GM13976 (cell line): ENCODE results near the gene MAIP1.

ENCODE experiments used
- DNase-seq: peaks from one replicate; pipeline ENCODE4 v3.0.0; 2012; ENCODE audit warnings: low spot score
- CTCF ChIP-seq: IDR thresholded peaks from 2 replicates; pipeline ENCODE4 v1.5.1; 2012; ENCODE audit warnings: borderline replicate concordance, mild to moderate bottlenecking; ENCODE audit not compliant: insufficient read depth; ENCODE audit errors: extremely low read depth, missing control alignments, control extremely low read depth
- in situ Hi-C: fragments of 300-500 bp; cut with MboI; formaldehyde crosslinking; loops from one replicate; pipeline ENCODE4 v1.12.0; 2022; ENCODE audit warnings: low sequenced_read_pairs, mixed read lengths, inconsistent platforms; ENCODE audit not compliant: unreplicated experiment

The MAIP1 gene

DNA sequence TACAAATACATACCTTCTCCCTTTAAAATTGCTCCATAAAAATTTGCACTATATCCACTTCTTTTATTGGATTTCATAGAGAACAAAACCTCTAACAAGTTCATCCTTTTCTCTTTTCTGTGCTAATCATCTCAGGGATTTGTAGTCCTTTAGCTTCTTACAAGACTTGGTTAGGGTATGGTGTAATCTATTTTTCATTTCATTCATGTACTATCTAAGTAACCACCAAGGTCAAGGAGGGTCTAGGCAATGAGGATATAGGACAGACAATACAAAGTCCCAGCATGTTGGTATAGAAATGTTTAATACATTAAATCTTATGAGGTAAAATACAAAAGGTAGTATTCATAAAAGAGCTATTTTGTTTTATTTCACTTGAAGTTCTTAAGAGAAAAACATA is 26.8 kb upstream of the MAIP1 start:
- in situ Hi-C loops: no loop called here
- no peak for DNase-seq
- TF ChIP-seq CTCF: no peak

GRCh38 chr2:199929262-199929661 is 26.1 kb upstream of the MAIP1 start:
- TF ChIP-seq CTCF: no peak
- in situ Hi-C loops: no loop called here
- no peak for DNase-seq

GRCh38 chr2:199932312-199932855 is 23.0 kb upstream of the MAIP1 start:
- in situ Hi-C loops: no loop called here
- DNase-seq: no peak
- TF ChIP-seq CTCF: no peak

- TF ChIP-seq CTCF: no peak
- in situ Hi-C loops: no loop called here
- DNase-seq: no peak
Observed at GRCh38 chr2:199933466-199933865, 21.9 kb upstream of the MAIP1 start.

DNA sequence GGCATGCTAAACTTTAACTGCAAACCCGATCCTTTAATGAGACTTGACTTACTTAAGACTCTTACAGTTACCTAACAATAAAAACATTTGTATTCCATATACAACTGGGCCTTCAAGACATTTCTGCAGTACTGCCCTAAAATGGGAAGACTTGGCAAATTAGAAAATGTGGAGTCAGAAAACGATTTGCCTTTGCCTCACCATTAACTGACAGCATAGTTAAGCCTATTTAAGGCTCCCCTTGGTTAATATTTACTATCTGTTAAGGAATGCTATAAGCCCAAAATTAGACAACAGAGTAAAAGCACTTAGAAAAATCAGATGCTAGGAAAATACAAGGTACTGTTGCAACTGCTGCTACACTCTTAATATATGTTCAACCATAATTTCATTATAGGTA is 18.8 kb upstream of the MAIP1 start:
- DNase-seq: no peak
- in situ Hi-C loops: no loop called here
- TF ChIP-seq CTCF: no peak

GRCh38 chr2:199940373-199940772 is 15.0 kb upstream of the MAIP1 start:
- TF ChIP-seq CTCF: no peak
- DNase-seq: no peak
- in situ Hi-C loops: no loop called here

GRCh38 chr2:199943373-199943772 is 12.0 kb upstream of the MAIP1 start:
- no peak for TF ChIP-seq CTCF
- in situ Hi-C loops: no loop called here
- no peak for DNase-seq
